ENCODE measurements around the gene SP6. TPM values are rescaled to one million over a fixed set of nuclear protein-coding genes. Genes with fewer than 3 reads are reported as not detected.
A peak's percentile ranks its signal among the peaks of the same experiment; 100 is the strongest.

Gene SP6
- 0.08 TPM for total RNA-seq
- long read RNA-seq, result 0 reads

DNA sequence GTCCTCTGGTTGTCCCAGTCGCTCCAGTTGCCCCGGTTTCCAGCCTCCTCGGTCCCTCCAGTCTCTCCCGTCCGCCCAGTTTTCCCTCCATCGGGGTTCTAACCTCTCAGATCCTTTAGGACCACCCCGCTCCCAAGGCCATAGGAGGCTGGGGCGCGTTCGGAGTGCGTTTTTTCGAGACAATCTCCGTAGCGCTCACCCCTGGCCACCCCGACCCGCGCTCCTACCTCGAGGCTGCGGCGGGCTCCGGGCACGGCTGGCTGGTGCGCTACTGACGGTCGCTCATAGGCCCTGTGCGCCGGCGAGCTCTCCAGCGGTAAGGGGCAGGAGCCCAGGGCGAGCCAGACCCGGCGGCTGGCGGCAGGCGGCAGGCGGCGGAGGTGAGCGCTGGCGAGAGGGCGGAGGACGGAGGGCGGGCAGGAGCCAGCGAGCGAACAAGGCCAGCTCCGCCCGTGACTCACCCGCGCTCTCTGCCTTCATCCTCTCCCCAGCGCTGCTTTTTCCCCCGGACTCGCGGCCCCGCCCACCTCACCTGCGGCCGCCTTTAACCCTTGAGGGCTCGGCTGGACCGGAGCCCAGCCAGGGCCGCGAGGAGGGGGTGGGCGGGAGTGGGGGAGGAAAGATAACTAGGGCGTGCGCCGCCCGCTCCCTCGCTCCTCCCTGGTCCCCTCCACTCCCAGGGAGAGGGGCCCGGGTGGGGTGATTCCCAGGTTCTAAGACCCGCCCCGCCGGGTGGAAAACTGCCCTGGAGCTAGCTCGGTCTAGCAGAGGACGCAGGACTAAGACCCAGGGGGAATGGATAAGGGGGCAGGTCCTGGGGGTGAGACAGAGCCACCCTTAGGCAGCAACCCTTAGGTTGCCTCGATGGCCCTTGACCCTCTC is at the start of gene SP6:
Gene SP6 (minus strand): TSS at position 472 of the 882 bp plus-strand sequence. CDS start 2,734 bp downstream, outside the sequence.
- DNase-seq, result peak; percentile 65
- intact Hi-C loops (cut with DNase I), result no loop called here

DNA sequence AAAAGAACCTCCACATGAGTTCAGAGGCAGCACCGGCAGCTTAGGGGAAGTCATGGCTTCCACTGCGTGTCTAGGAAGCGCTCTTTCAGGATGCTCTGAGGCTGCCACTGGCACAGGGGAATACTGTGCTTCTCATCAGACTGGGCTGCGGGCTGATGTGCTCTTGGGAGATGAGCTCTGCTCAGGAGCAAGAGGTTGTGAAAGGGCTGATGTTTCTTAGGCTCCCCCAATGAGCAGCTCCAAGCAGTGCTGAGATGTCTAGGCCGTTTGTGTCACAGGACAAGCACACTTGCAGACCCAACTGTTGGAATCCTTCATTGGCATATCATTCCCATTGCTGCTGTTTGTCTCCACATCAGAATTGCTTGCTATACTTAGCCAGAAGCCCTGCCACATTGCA is 48.7 kb upstream of the SP6 start:
- DNase-seq, result no peak
- intact Hi-C loops (cut with DNase I), result loop anchor here (5.0 kb wide), 1 partner anchor 48 kb away; no protein-coding TSS in a partner anchor
- ATAC-seq (ENCODE audit: poor library complexity), result no peak

More for the DNA sequence above, at the start of gene SP6:
- ATAC-seq (ENCODE audit: poor library complexity), result peak; percentile 92

DNA sequence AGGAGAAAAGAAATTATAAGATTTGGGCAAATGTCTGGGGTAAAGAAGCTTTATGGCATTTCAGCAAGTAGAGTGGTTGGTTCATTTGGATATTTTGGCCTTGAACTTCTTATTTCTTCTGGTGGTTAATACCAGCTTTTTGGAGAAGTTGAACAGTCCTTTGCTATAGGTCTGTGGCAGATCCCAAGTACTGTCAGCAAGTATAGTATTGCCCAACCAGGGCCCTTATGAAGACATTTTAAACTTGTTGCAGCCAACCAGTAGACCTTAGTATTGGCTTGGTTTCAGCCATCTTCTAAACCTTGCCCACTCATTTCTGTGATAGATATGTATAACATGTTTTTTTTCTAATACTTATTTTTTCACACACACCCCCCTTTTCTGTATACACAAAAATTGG is 47.3 kb upstream of the SP6 start:
- DNase-seq (no peak), ATAC-seq (ENCODE audit: poor library complexity) (no peak)
- intact Hi-C loops (cut with DNase I), result loop anchor here (5.0 kb wide), 1 partner anchor 49 kb away; no protein-coding TSS in a partner anchor

DNA sequence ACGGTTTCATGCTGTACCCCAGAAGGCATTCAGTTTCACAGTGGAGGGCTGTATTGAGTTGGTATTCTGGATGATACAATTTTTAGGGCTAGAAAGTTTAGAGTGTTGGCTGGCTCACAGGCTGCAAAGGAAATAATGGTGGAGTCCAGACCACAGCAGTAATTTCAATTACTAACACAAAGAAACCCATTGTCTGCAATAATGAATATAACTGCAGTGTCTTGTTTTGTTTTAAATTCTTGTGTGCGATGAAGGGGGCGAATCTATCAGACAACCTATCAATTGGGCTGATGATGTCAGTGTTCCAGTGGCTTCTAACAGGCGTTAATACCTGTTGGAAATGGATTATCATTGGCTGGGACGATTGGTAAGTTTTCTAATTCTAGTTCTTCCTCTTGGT is 46.6 kb upstream of the SP6 start:
- intact Hi-C loops (cut with DNase I), result loop anchor here (5.0 kb wide), 1 partner anchor 50 kb away; no protein-coding TSS in a partner anchor
- no peak for ATAC-seq (ENCODE audit: poor library complexity)
- DNase-seq, result no peak

DNA sequence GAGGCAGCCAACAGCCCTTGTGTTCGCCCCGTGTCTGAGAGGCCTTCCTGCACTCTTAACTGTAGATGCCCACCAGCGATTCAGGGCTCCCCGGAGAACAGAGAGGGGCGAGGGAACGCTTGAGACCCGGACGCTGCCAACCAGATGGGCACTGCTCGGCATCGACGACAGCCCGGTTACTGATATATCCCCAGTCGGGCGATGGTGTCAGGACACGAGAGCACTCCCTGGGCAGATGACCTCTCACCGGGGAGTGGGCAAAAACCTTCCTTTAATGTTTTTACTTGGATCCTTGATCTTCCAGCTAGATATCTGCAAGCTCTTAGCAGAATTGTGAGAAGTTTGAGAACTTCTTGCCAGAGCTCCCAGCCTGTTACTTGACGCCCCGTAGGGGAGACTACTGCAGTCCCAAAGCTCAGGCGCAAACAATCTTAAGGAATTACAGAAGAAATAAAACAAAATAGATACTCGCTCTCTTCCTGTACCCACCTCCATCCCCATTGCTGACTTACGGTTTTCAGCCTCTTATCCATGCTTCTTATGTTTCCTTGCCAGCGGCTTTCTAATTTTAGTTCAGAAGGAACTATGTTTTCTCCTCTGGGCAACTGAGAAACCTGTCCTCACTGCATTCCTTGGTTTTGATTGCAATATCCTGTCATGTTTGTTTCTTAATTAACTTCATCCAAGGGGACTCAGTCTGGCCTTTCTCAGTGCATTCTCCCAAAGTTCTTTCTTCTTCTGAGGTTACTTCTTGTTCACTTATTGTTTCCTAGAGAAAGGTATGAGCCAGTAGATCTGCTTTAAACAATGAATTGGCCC is 45.9 kb upstream of the SP6 start:
- DNase-seq, result no peak
- ATAC-seq (ENCODE audit: poor library complexity), result no peak
- intact Hi-C loops (cut with DNase I), result loop anchor here (5.0 kb wide), 1 partner anchor 50 kb away; no protein-coding TSS in a partner anchor

DNA sequence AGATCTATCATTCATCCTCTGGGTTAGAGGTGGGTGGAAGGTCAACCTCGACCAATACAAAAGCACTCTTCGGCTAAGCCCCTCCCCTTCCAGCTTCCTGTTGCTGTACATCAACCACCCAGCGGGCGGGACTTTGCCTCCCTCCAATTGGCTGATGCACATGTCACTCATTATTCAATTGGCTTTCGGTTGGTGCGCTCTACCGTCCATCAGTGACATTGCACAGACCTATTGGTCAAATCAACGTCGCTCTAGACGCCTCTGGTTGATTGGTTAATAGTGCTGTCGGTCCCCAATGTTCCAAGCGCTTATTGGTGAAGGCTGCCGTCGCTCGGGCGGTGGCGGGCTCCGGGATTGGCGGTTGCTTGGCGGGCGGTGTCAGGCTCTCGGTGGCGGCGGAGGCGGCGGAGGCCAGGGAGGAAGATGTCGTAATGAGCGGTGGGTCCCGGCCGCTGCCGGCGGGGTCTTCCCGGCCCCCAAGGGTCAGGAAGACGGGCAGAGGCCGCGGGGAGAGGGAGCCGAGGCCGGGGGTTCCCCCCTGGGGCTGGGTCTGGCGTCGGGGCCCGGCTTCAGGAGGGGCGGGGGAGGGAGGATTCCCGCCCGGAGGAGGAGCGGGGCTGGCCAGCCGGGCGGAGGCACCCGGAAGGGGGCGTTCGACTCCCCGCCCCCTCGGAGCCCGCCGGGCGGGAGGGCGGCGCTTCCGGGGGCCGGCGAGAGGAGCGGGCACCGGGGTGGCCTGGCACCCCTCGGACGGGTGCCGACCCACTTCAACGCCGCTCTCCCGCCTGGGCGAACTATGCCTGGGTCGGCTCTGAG is 45.1 kb upstream of the SP6 start, which contains the start of gene SP2:
Gene SP2 (plus strand): TSS at position 381 of the 816 bp plus-strand sequence. CDS start 51 bp downstream, at position 432.
- ATAC-seq (ENCODE audit: poor library complexity) (peak; percentile 93), DNase-seq (peak; percentile 99)
- intact Hi-C loops (cut with DNase I), result loop anchor here (5.0 kb wide), 1 partner anchor 51 kb away; no protein-coding TSS in a partner anchor

DNA sequence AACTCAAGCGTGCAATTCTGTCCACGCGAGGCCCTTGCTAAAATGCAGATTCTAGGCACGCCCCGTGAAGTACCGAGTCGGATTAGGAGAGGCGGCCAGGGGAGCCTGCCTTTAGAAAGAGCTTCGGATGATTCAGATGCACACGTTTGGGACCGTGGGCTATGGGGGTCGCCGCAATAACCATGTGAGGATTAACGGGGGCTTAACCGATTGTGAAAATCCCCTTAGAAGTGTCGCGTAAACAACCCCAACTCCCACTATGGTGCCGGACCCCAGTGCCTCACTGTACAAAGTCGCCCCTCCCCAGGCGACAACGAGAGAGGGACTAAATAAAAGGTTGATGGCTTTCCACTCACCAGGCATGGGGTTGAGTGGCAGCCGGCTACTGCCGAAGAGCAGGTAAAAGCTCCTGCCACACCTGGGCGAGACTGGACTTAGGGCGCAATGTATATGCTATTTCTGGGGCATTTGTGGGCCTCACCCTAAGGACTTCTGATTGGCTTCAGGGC is 44.4 kb upstream of the SP6 start:
- ATAC-seq (ENCODE audit: poor library complexity) (peak; percentile 1), DNase-seq (peak; percentile 62)
- intact Hi-C loops (cut with DNase I), result loop anchor here (5.0 kb wide), 1 partner anchor 52 kb away; no protein-coding TSS in a partner anchor

DNA sequence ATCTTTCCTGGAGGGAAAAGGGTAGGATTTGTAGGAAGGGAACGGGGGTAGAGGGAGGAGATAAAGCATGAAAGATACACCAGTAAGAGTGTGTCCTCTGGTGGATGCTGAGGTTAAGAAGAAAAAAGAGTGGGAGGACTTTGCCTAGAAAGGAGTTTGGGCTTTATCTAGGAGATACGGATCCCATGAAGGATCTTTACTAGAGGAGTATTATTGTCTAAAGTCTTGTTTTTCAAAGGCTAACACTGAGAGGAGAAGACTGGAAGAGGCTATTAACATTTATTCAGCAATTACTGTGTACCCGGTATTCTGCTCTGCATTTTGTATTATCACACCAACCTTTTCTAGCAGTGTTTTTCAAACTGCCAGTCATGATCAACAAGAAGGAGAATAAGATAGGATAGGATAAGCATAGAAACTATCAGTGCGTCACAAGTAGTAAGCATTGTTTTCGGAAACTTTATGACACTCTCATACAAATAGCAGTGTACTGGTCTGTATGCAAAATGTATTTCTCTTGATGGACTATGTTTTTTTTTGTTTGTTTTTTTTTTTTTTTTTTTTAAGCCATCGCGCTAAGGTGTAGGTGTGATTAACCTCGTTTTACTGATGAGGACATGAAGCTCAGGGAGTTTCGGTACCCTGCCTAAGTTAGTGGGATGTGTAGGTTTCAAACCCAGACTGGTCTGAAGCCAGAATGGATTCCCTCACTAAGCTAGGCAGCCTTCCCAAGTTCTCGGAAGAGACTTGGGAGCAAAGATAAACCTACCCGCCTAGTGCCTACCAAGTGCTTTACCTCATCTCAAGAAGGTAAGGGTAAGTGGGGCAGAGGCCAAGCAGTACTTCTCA is 43.8 kb upstream of the SP6 start:
- ATAC-seq (ENCODE audit: poor library complexity) (no peak), DNase-seq (no peak)
- intact Hi-C loops (cut with DNase I), result loop anchor here (5.0 kb wide), 1 partner anchor 53 kb away; no protein-coding TSS in a partner anchor

DNA sequence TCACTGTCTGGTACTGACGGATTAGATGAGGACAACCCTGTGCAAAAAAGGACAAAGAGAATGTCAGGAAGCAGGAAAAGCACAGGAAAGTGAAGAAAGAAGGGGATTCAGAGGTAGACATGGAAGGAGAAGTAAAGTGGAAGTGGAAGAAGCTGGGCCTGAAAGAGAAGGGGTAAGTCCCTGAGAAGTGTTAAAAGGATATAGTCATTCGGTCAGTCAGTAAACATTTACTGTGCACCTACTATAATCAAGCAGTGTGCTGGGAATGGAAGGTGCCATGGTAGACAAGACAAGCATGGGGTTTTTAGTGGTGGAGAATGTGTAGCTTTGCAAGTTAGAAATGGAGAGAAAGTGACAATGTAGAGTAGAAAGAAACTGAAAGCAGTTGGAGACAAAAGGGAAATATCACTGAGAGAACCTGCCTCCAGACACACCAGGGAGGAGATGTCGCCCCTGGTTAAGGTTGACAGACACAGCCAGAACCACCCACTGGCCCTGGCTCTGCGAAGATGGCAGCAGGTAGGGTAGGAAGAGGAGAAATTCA is 40.7 kb upstream of the SP6 start:
- intact Hi-C loops (cut with DNase I), result no loop called here
- no peak for ATAC-seq (ENCODE audit: poor library complexity)
- no peak for DNase-seq

DNA sequence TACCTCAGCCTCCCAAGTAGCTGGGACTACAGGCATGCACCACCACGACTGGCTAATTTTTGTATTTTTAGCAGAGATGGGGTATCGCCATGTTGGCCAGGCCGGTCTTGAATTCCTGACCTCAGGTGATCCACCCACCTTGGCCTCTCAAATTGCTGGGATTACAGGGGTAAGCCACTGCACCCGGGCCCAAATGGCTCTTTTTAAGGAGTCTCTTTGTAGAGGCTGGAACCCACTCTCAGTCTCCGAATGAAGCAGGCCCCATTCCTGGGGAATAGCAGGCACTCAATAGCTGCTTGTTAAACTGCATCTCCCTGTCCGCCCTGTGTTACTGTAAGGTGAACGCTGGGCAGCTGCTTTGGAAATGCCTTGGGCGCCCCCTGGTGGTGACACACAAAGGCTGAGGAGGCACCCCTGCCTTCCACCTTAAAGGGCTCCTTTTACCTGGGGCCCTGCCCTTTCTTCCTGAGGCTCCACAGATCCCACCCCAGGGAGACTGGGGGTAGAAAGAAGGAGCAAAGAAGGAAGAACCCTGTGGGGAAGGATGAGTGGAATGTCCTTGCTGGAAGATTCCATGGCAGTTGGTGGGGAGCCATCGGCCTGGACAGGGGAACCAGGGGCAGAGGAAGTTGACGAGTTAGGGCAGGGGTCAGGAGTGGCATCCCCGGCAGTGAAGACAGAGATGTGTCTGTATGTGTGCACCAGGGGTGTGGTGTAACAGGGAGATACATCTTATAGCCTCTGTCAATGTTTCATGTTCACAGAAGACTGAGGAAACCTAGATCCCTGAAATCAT is 39.0 kb upstream of the SP6 start:
- peak; percentile 94 for ATAC-seq (ENCODE audit: poor library complexity)
- intact Hi-C loops (cut with DNase I), result loop anchor here (2.0 kb wide), 1 partner anchor 47 kb away; no protein-coding TSS in a partner anchor

DNA sequence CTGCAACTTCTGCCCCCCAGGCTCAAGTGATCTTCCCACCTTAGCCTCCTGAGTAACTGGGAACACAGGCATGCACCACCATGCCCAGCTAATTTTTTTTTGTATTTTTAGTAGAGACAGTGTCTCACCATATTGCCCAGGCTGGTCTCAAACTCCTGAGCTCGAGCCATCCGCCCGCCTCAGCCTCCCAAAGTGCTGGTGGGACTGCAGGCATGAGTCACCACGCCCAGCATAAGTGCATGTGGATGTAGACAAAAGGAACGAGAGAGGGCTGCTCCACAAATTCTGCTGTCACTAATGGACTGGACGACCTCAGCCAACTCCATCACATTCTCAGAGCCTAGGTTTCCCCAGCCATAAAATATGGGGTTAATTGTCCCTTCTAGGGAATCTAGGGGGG is 37.3 kb upstream of the SP6 start:
- intact Hi-C loops (cut with DNase I), result loop anchor here (2.0 kb wide), 1 partner anchor 45 kb away; no protein-coding TSS in a partner anchor
- DNase-seq, result no peak
- no peak for ATAC-seq (ENCODE audit: poor library complexity)

More for the DNA sequence above, 39.0 kb upstream of the SP6 start:
- peak; percentile 93 for DNase-seq

DNA sequence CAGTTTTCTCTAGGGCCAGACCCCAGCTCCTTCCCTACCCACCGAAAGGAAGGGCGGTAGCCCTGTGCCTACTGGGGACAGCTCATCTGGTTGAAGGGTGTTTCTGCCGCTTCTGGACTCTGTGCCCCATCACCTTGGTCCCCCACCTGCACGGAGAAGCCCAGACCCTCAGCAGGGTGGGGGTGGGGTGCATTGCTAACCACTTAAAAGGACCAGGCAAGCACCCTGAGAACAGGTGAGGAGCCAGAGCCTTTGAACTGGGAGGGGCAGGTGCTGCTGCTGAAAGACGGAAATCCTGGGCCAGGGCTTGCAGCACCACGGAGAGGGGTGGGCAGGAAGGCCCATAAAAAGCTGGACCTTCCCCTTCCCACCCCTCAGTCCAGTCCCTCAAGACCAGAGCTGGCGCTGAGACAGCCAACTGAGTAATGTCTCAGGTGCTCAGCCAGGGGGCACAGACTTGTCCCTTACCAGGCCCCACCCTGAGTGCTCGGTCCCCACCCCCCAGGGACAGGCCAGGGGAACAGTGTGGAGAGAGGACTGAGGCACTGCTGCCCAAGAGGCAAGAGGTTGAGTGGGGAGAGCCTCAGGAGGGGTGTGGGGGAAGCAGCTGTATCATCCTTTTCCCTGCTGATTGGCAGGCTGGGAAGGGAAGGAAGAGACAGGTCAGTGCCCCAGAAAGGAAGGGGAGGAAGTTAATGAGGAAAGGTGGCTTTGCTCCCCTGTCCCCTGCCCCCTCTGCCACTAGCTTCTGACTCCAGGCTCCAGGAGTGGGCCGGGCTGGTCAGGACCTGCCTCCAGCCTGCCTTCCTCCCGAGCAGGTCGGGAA is 34.2 kb upstream of the SP6 start:
- DNase-seq (no peak), ATAC-seq (ENCODE audit: poor library complexity) (no peak)
- intact Hi-C loops (cut with DNase I), result no loop called here

DNA sequence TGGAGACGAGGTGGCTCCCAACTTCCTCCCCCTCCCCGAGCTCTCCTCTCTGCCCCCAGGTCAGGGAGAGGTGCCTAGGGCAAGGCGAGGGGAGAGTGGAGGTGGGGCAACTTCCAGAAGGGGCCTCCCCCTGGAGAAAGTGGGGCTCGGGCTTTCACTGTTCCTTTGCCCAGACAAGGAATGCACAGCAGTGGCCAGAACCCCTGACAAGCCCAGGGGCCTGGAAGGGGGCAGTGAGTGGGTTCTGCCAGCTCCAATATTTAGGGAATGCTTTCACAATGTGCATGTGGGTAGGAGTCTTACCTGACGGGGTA is 33.4 kb upstream of the SP6 start:
- ATAC-seq (ENCODE audit: poor library complexity), result no peak
- no peak for DNase-seq
- intact Hi-C loops (cut with DNase I), result no loop called here

DNA sequence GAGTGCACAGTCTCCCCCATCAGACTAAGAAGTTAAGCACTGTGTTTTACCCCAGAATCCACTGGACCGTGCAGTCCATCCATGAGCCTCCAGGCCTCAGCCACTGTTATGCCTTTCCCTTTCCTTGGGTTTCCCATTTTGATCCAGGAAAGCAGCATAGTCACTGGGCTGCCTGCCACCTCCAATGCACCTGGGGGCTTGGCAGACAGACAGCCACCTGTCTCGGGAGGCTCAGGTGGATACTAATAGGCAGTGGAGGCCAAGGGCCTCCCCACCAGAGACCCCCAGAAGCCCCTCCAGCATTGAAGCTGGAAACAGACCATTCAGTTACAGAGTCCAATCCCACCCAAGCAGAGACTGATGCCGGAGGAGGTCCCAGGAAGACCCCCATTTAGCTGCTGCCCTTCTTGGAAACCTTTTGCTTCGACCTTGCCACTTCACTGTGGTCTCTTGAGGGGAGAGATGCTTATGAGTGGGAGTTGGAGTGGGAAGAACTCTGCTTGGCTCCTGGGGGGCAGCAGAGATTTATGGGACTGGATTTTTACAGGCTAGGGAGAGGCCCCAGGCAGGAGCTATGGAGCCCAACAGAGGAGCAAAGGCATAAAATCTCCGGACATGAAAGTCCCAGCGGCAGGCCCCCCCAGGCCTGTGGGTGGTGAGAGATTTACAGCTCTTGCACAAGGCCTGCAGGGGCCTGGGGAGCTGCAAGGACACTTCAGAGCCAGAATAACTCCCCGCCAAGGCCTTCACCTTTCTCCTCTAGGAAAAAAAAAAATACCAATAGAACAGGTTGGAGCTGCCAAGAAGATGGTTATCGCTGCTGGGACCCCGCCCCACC is 32.8 kb upstream of the SP6 start:
- DNase-seq (no peak), ATAC-seq (ENCODE audit: poor library complexity) (no peak)
- intact Hi-C loops (cut with DNase I), result no loop called here
